HG03108 (cell line): ENCODE measurements around the gene EDEM1.
"Not testable (repeated sequence)": the region's sequence is repeated elsewhere in the genome, so short reads cannot be mapped to it uniquely, and the experiment has no call there.

ENCODE experiments used
- ATAC-seq: cut with Tn5 transposase; IDR thresholded peaks from one replicate; pipeline ENCODE4 v1.9.1; 2021; ENCODE audit warnings: moderate library complexity; ENCODE audit not compliant: unreplicated experiment

The EDEM1 gene

DNA sequence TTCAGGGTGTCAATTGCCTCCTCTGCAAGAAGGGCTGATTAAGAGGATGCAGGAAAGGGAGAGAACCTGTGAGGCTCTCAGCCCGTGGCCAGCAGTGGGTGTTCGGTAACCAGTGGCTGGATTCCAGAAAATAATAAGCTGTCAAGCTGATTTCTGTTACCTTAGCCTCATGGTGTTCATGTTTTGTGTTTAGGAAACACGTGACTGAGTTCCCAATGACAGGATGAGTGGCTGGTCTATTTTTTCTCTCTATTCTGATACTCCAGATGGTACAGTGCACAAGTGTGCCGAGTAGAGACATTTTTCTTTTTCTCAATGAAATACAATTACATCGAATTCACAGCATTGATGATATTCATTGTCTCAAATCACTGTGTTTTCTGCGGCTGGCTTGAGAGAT is 43.6 kb downstream of the EDEM1 start:
- no peak for ATAC-seq

DNA sequence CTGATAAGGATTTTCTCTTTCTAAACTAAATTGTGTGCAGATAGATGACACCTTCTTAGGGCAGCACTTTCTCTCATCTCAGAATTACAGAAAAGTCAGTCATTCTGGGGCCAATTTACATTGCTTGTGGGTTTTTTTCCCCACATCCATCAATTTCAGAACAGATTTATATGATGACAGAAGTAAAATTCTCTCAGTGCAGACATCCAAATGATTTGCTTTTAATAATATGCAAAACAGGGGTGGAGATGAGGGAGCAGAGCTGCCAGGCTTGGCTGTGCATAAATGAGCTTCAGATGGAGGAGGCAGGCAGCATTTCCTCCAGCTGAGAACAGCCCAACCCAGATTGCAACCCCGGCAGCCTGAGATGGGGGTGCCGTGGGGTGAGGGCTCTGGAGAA is 44.0 kb downstream of the EDEM1 start:
- no peak for ATAC-seq

DNA sequence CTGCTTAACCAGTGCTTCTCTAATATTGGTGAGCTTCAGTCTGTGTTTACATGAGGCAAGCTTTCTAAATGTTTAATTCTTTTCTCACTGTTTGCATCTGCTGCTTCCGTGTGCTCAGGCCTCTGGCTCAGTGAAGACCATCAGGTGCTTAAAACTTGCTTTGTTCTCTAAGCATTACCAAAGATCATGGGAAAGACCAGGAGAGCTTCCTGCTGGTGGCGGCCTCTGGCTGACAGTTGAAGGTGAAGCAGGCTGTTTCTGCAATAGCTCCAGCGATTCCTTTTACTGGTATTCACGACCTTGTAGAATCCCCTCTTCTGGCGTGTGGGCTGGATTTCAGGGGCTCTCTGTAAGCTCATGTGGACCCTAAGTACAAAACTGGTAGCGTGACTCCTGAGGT is 45.1 kb downstream of the EDEM1 start:
- no peak for ATAC-seq

- ATAC-seq = no peak
These were observed 45.5 kb downstream of the EDEM1 start for GRCh38 chr3:5233026-5233425.

DNA sequence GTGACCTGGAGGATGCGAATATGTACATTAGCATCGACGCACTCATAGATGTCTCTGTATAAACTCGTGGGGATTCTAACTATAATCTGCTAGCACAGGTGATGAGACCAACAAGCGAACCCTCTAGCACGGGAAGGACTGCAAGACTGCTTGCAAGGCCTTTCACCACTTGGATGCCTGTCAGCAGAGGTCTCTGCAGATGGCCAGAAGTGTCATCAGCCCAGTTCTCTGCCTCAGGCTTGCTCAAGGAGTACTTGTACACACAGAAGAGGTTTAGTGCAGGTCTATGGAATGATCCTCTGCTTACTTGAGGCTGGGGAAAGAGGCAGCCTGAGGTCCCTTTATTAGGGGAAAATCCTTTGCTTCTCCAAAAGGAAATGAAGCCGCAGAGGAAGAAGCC is 48.1 kb downstream of the EDEM1 start:
- no peak for ATAC-seq

DNA sequence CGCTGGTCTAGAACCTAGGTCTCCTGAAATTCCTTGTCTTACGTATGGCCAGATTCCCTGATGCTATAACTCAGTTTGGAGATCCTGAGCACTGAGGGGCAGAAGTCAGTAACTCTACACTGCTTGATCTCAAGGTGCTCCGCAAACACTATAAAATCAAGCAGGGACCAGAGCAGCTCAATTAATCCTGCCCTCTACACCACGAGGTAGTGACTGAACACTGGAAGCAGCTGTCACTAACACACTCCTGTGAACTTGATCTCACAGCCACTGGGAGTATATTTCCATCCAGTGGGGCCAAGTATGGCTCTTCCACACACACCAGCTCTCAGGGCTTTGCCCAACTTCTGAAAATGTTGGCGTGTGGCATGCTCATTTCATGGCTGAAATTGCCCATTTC is 51.0 kb downstream of the EDEM1 start:
- no peak for ATAC-seq

GRCh38 chr3:5239602-5240001 is 52.1 kb downstream of the EDEM1 start:
- no peak for ATAC-seq

DNA sequence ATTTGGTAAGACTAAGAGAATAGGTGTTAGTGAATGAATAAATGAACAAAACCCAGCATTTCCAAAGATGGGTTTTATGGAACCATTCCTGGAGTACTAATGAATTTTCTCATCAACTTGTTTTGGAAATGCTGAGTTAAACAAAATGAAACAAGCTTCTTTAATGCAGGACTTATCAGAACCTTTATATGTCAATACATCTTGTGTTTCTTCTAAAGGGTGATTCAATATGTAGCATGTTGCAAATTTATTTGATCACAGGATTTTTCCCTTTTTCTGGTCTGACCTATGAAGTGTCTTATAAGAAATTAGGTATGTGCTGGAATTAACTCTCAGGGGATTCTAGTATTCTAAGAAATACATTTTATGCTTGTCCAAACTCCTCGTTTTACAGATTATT is 53.2 kb downstream of the EDEM1 start:
- ATAC-seq = no peak

- ATAC-seq = not testable (repeated sequence)
These were observed 55.3 kb downstream of the EDEM1 start for GRCh38 chr3:5242785-5243184.

DNA sequence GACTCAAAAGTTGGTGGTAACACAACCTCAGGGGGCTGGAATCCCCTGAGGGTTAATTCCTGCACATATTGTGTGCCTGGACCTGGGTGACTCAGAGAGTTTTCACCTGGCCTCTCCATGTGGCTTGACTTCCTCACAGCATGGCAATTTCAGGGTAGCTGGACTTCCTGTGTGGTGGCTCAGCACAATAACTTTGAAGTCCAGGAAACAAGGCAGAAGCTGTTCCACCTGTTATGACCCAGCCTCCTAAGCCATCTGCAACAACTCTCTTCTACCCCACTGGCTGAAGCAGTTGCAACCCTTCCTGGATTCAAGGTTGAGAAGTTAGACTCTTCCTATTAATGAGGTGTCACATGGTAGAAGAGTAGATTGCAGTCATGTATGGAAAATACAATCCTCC is 58.4 kb downstream of the EDEM1 start:
- no peak for ATAC-seq

- no peak for ATAC-seq
These were observed 61.3 kb downstream of the EDEM1 start for GRCh38 chr3:5248822-5249221.

GRCh38 chr3:5250467-5251195 is 63.1 kb downstream of the EDEM1 start:
- no peak for ATAC-seq

DNA sequence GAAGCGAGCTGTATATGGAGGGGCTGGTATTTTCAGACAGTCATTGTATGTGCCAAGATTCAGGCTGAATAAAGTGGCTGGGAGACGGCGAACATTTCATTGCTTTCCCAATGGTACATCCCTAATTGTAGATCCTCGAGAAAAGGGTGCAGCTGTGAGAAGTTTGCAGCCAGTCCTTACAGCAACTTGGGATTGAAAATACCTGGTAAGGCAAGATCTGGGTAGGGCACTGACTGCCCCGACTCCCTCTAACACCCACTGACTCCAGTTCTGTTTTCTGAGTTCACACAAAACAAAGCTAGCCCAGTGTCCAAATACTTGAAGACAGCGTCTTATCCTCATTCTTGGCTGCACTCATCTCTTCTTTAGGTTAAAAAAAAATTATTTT is 63.7 kb downstream of the EDEM1 start:
- no peak for ATAC-seq

- no peak for ATAC-seq
These were observed 64.6 kb downstream of the EDEM1 start for GRCh38 chr3:5252131-5252530.

- ATAC-seq = no peak
These were observed 67.0 kb downstream of the EDEM1 start for GRCh38 chr3:5254281-5255048.

- ATAC-seq = no peak
These were observed 68.2 kb downstream of the EDEM1 start for GRCh38 chr3:5255404-5256344.

DNA sequence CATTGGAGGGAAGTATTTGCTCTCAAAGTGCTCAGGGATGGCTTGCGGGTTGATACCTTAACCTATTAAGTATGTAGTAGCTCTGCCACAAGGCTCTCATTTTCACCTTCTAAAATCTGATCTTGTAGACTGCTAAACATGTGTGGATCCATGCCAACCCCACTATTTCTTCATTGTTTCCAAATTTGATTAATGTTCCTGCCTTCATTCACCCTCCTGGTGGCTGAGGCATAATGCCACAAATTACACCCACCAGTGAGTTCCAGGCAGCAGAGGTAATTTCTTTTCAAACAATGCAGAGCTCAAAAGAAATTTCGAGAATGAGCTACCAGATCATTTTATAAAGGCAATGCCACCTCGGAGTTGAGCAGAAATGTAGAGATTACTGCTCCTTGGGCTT is 71.0 kb downstream of the EDEM1 start:
- ATAC-seq = no peak

GRCh38 chr3:5260992-5261501 is 73.5 kb downstream of the EDEM1 start:
- ATAC-seq = no peak

DNA sequence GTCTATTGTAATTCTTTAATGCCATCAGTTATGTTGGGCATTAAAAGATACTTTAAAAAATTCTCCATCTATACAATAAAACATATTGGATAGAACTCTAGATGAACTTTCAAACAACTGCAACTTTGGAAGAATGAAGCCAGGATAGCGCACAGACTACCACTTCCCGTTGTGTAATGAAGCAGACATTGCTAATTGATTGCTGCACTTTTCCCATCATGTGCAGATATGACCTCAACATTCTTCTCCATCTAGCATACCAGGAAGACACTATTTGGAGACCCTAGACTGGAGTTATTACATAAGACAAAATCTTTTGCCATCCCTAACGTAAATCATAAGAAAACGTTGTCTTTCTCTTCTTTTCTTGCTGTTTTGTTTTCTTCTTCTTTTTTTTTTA is 75.0 kb downstream of the EDEM1 start:
- no peak for ATAC-seq

DNA sequence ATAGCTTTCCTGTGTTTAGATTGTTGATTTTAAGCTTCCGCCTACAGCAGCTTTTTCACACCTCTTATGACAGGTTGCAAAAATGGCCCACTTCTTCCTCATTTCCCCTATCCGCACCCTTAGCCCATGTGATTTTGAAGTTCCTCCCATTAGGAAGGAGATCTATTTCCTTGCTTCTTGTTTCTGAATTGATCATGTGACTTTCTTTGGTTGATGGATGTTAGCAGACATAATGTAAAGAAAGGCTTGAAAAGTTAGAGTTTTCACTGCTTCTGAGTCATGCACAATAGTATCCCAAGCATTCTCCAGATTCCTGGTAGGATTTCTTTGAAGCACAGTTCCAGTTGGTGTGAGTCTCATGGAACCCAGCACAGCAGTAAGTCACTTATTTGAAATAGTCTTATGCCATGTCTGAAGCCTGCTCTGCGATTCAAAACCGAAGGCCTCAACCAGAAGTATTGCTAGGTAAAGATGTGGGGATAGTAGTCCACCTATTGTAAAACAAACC is 76.6 kb downstream of the EDEM1 start:
- no peak for ATAC-seq
